Loucy (cell line): ENCODE measurements around the gene CEP170.
"Not testable (repeated sequence)": the region's sequence is repeated elsewhere in the genome, so short reads cannot be mapped to it uniquely, and the experiment has no call there.

Experiments
- EZH2phosphoT487 ChIP-seq: fragments of 200-600 bp; IDR thresholded peaks from 2 replicates; pipeline ENCODE4 v1.6.1; 2018; ENCODE audit warnings: antibody characterized with exemption, mild to moderate bottlenecking, moderate library complexity, borderline replicate concordance
- TF ChIP-seq, protein P1 (sequence below): fragments of 200-600 bp; sonication (generic); conservative IDR thresholded peaks from 2 replicates; pipeline ENCODE4 v1.5.1; 2014; ENCODE audit warnings: mild to moderate bottlenecking, antibody characterized with exemption, low read length

DNA sequence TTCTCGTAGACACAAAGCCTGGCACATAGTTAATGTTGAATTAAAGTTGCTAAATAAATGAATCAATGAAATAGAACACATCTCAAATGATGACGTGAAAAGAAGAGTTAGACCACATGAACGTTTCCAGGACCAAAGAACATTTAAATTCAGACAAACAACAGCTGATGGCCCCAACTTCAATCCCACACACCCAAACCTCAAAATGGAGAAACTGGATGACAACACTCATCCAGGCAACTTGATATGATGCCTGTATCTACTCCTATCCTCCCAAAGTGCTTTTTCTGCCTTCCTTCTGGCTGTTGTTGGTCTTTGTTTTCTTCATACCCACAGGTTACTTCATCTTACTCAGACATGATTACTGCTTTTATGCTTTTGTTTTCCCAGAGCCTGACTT, 71.9 kb downstream of the CEP170 start:
- TF ChIP-seq, protein P1, sequence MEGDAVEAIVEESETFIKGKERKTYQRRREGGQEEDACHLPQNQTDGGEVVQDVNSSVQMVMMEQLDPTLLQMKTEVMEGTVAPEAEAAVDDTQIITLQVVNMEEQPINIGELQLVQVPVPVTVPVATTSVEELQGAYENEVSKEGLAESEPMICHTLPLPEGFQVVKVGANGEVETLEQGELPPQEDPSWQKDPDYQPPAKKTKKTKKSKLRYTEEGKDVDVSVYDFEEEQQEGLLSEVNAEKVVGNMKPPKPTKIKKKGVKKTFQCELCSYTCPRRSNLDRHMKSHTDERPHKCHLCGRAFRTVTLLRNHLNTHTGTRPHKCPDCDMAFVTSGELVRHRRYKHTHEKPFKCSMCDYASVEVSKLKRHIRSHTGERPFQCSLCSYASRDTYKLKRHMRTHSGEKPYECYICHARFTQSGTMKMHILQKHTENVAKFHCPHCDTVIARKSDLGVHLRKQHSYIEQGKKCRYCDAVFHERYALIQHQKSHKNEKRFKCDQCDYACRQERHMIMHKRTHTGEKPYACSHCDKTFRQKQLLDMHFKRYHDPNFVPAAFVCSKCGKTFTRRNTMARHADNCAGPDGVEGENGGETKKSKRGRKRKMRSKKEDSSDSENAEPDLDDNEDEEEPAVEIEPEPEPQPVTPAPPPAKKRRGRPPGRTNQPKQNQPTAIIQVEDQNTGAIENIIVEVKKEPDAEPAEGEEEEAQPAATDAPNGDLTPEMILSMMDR = not testable (repeated sequence)
- TF ChIP-seq EZH2phosphoT487 = not testable (repeated sequence)
